Lung (tissue), 12 donors: Measurements from ENCODE around the gene SLC8A1. TPM values are rescaled to one million over a fixed set of nuclear protein-coding genes. Genes with fewer than 3 reads are reported as not detected.

Experiments
- ATAC-seq: fragments of 200-7000 bp; cut with Tn5 transposase; one replicate; pipeline ENCODE4 v1.9.1; 2020; ENCODE audit warnings: moderate number of reproducible peaks; ENCODE audit not compliant: insufficient read depth, low FRiP score
- DNase-seq, 3 donors: peaks; one replicate each; pipeline ENCODE4 v3.0.0-alpha.2; 2013 to 2017
- H3K27ac ChIP-seq, 2 donors: one replicate each; pipeline ENCODE4 v1.5.1; 2013; ENCODE audit warnings: mild to moderate bottlenecking in 2 of 2, moderate library complexity in 2 of 2, control low read depth in 1 of 2, inconsistent platforms in 1 of 2, low read depth in 1 of 2, low read length in 1 of 2
- H3K27me3 ChIP-seq, 3 donors: one replicate each; pipeline ENCODE4 v1.5.1; 2013; ENCODE audit warnings: low read length in 2 of 3; ENCODE audit not compliant: control insufficient read depth in 3 of 3, insufficient read depth in 3 of 3
- H3K36me3 ChIP-seq, 4 donors: one replicate each; pipeline ENCODE4 v1.5.1; 2013; ENCODE audit warnings: low read length in 4 of 4, mild to moderate bottlenecking in 1 of 4, moderate library complexity in 1 of 4; ENCODE audit not compliant: control insufficient read depth in 4 of 4, insufficient read depth in 4 of 4
- H3K4me1 ChIP-seq, 5 donors: one replicate each; pipeline ENCODE4 v1.5.1; 2013; ENCODE audit warnings: low read length in 5 of 5, mild to moderate bottlenecking in 2 of 5, moderate library complexity in 1 of 5; ENCODE audit not compliant: control insufficient read depth in 5 of 5, insufficient read depth in 5 of 5
- H3K4me3 ChIP-seq: one replicate; pipeline ENCODE4 v1.5.1; 2013; ENCODE audit warnings: mild to moderate bottlenecking, control low read depth, moderate library complexity
- H3K9ac ChIP-seq, 2 donors: one replicate each; pipeline ENCODE4 v1.5.1; 2013; ENCODE audit warnings: low read length in 2 of 2, control low read depth in 1 of 2; ENCODE audit not compliant: insufficient read depth in 1 of 2
- H3K9me3 ChIP-seq, 4 donors: one replicate each; pipeline ENCODE4 v1.5.1; 2013; ENCODE audit warnings: low read length in 3 of 4, mild to moderate bottlenecking in 1 of 4, moderate library complexity in 1 of 4; ENCODE audit not compliant: control insufficient read depth in 4 of 4, insufficient read depth in 3 of 4
- CTCF ChIP-seq: IDR thresholded peaks from 2 replicates; pipeline ENCODE4 v1.5.1; 2012; ENCODE audit warnings: mild to moderate bottlenecking; ENCODE audit errors: control extremely low read depth, extremely low read depth
- WGBS, 2 donors: extraction: QIAGEN DNeasy Blood & Tissue Kit; methylation state at CpG; one replicate each; pipeline ENCODE4 v1.1.7; 2013; 5-methylcytosine and 5-hydroxymethylcytosine counted together
- polyA plus RNA-seq, 2 donors: library from polyadenylated mRNA; stranded (reverse); fragments of 200-250 nt; gene quantifications; one replicate each; pipeline ENCODE4 v1.2.1, GENCODE V29; 2013
- total RNA-seq, 2 donors: library from RNA; depleted of rRNA in 1 of 2; stranded (reverse); fragments of >200 nt in 1 of 2; gene quantifications; one replicate each; pipeline ENCODE4 v1.2.1, GENCODE V29; 2014 to 2021
- donor health status: control.
- donor health status: control.
- donor health status: Bipolar disorder and iron deficiency.
- donor health status: healthy.
- donor health status: DM: yes; HTN: yes; CAD: no.

SLC8A1 gene
- total and polyA plus RNA-seq, 4 donors, result 1.2 to 34.7 (median 18.4) TPM

- no peaks in the 10 kb centered on the region for H3K27me3 ChIP-seq
- DNase-seq (peak in 2 of 3 donors; percentile 16 to 38), ATAC-seq (no peak)
- H3K27ac ChIP-seq, result no peak overlapping the region
- H3K4me3 ChIP-seq, result no peak overlapping the region
- H3K4me1 ChIP-seq, result peaks cover 1 to 23% (median 16%) of the 10 kb centered on the region in 5 donors
- no peak for TF ChIP-seq CTCF
- no peak overlapping the region for H3K9ac ChIP-seq
- peaks cover 0 to 8% (median 0%) of the 10 kb centered on the region in 4 donors for H3K36me3 ChIP-seq
- no peaks in the 10 kb centered on the region for H3K9me3 ChIP-seq
- WGBS, 2 donors, result 63 to 66% methylated on average over 4 of the region's 4 CpGs
These were observed 283.9 kb downstream of the SLC8A1 start for GRCh38 chr2:40168032-40168431.

- Histone ChIP-seq H3K27me3 (no peaks in the 10 kb centered on the region), H3K36me3 (peaks cover 0 to 14% (median 0%) of the 10 kb centered on the region in 4 donors), H3K4me3 (no peak overlapping the region), H3K4me1 (peaks cover 1 to 27% (median 16%) of the 10 kb centered on the region in 5 donors), H3K9ac (no peak overlapping the region), H3K9me3 (no peaks in the 10 kb centered on the region), H3K27ac (peak overlapping the region in 1 of 2 donors; percentile 35)
- DNase-seq, result no peak
- no peak for ATAC-seq
- 50 to 53% methylated on average over 2 of the region's 2 CpGs for WGBS, 2 donors
- no peak for TF ChIP-seq CTCF
These were observed 285.9 kb downstream of the SLC8A1 start for GRCh38 chr2:40166006-40166405.

GRCh38 chr2:40165509-40165844 lies 286.4 kb downstream of the SLC8A1 start:
- Histone ChIP-seq H3K27me3 (no peaks in the 10 kb centered on the region), H3K36me3 (peaks cover 0 to 19% (median 0%) of the 10 kb centered on the region in 4 donors), H3K27ac (peak overlapping the region in 1 of 2 donors; percentile 35), H3K4me1 (peaks cover 1 to 30% (median 18%) of the 10 kb centered on the region in 5 donors), H3K9me3 (no peaks in the 10 kb centered on the region), H3K9ac (peak overlapping the region in 1 of 2 donors; percentile 26), H3K4me3 (no peak overlapping the region)
- ATAC-seq, result no peak
- 51 to 72% methylated on average over 4 of the region's 4 CpGs for WGBS, 2 donors
- no peak for DNase-seq
- no peak for TF ChIP-seq CTCF
